Measurements from ENCODE around the gene TSPAN17. TPM values are rescaled to one million over a fixed set of nuclear protein-coding genes. Genes with fewer than 3 reads are reported as not detected.

The TSPAN17 gene
- polyA plus RNA-seq, 1 of the 3 experiments (the other 2 are of a cell fraction): 61.7 TPM

DNA sequence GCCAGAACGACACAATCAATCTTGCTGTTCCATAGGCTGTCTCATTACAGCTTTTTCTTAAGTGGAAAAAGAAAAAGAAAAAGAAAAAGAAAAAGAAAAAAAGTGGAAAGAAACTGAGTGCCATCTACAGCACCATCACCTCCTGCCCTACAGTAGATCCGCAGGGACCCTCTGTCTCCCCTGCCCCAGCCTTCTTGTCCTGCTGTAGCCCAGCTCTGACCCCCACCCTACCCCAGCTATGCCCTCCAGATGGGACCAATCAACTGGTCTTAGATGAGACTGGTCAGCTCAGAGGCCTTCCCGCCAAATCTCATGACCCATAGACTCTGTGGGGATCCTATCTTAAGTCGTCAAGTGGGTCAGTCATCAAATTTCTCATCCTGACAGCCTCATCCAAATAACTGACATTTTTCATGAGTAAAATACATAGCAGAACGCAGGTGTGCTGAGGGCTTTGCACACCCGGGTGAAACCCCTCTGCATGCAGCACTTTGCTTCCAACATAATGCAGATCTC lies 34.8 kb downstream of the TSPAN17 start:
- Histone ChIP-seq H3K9me3 (no peaks in the 10 kb centered on the region), H2AFZ (ENCODE audit: low read depth) (no peak overlapping the region), H3K27ac (ENCODE audit: low read depth in 2 of 2, low read length in 1 of 2) (no peak overlapping the region), H3K36me3 (replicated peaks in 1 of 2; ENCODE audit: control insufficient read depth in 1 of 2, insufficient read depth in 2 of 2, low read length in 1 of 2) (no peaks in the 10 kb centered on the region), H3K9ac (no peak overlapping the region), H3K9me2 (no peaks in the 10 kb centered on the region), H3K4me2 (no peak overlapping the region), H3F3A (replicated peaks; ENCODE audit: insufficient read depth) (no peaks in the 10 kb centered on the region), H3K27me3 (ENCODE audit: insufficient read depth) (no peaks in the 10 kb centered on the region; the same call in 1 of the 2 replicates), H3K4me3 (ENCODE audit: low read depth in 2 of 2, low read length in 1 of 2) (no peak overlapping the region), H4K20me1 (ENCODE audit: insufficient read depth) (no peaks in the 10 kb centered on the region), H3K4me1 (ENCODE audit: control insufficient read depth in 1 of 2, insufficient read depth in 2 of 2, low read depth in 1 of 2, low read length in 1 of 2) (no peaks in the 10 kb centered on the region), H3K79me2 (ENCODE audit: insufficient read depth) (no peaks in the 10 kb centered on the region)
- DNase-seq: no peak
- WGBS (ENCODE audit: low lambda C conversion rate): 70% methylated on average over 6 of the region's 6 CpGs
- TF ChIP-seq, protein P1, sequence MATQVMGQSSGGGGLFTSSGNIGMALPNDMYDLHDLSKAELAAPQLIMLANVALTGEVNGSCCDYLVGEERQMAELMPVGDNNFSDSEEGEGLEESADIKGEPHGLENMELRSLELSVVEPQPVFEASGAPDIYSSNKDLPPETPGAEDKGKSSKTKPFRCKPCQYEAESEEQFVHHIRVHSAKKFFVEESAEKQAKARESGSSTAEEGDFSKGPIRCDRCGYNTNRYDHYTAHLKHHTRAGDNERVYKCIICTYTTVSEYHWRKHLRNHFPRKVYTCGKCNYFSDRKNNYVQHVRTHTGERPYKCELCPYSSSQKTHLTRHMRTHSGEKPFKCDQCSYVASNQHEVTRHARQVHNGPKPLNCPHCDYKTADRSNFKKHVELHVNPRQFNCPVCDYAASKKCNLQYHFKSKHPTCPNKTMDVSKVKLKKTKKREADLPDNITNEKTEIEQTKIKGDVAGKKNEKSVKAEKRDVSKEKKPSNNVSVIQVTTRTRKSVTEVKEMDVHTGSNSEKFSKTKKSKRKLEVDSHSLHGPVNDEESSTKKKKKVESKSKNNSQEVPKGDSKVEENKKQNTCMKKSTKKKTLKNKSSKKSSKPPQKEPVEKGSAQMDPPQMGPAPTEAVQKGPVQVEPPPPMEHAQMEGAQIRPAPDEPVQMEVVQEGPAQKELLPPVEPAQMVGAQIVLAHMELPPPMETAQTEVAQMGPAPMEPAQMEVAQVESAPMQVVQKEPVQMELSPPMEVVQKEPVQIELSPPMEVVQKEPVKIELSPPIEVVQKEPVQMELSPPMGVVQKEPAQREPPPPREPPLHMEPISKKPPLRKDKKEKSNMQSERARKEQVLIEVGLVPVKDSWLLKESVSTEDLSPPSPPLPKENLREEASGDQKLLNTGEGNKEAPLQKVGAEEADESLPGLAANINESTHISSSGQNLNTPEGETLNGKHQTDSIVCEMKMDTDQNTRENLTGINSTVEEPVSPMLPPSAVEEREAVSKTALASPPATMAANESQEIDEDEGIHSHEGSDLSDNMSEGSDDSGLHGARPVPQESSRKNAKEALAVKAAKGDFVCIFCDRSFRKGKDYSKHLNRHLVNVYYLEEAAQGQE (IDR thresholded peaks at IDR 0.05; ENCODE audit: low read depth, low read length): no peak
- TF ChIP-seq, protein P2, sequence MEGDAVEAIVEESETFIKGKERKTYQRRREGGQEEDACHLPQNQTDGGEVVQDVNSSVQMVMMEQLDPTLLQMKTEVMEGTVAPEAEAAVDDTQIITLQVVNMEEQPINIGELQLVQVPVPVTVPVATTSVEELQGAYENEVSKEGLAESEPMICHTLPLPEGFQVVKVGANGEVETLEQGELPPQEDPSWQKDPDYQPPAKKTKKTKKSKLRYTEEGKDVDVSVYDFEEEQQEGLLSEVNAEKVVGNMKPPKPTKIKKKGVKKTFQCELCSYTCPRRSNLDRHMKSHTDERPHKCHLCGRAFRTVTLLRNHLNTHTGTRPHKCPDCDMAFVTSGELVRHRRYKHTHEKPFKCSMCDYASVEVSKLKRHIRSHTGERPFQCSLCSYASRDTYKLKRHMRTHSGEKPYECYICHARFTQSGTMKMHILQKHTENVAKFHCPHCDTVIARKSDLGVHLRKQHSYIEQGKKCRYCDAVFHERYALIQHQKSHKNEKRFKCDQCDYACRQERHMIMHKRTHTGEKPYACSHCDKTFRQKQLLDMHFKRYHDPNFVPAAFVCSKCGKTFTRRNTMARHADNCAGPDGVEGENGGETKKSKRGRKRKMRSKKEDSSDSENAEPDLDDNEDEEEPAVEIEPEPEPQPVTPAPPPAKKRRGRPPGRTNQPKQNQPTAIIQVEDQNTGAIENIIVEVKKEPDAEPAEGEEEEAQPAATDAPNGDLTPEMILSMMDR (IDR thresholded peaks at IDR 0.05): no peak
- TF ChIP-seq CHD2 (IDR thresholded peaks at IDR 0.05; ENCODE audit: low read length, partially characterized antibody) (no peak), SMC3 (IDR thresholded peaks at IDR 0.05; ENCODE audit: low read depth, low read length) (no peak), GABPA (IDR thresholded peaks at IDR 0.05; ENCODE audit: low read depth) (no peak), NFIC (IDR thresholded peaks at IDR 0.05; ENCODE audit: borderline replicate concordance) (no peak), JUND (IDR thresholded peaks at IDR 0.05) (no peak), RFX5 (IDR thresholded peaks at IDR 0.05; ENCODE audit: low read length) (no peak), SIN3A (IDR thresholded peaks at IDR 0.05; ENCODE audit: borderline replicate concordance, low read depth, low read length) (no peak), RAD21 (IDR thresholded peaks at IDR 0.05; ENCODE audit: low read length) (no peak), FOXJ3 (CRISPR knock-in tag; IDR thresholded peaks at IDR 0.05) (no peak), GATA2 (CRISPR knock-in tag; IDR thresholded peaks at IDR 0.05) (no peak), FOXM1 (IDR thresholded peaks at IDR 0.05; ENCODE audit: low read depth) (no peak), POLR2AphosphoS5 (IDR thresholded peaks at IDR 0.05; ENCODE audit: low read depth, low read length) (no peak), EP300 (IDR thresholded peaks at IDR 0.05; ENCODE audit: borderline replicate concordance in 1 of 2, low read depth in 1 of 2, low read length in 1 of 2) (no peak)
- TF ChIP-seq, protein P3, sequence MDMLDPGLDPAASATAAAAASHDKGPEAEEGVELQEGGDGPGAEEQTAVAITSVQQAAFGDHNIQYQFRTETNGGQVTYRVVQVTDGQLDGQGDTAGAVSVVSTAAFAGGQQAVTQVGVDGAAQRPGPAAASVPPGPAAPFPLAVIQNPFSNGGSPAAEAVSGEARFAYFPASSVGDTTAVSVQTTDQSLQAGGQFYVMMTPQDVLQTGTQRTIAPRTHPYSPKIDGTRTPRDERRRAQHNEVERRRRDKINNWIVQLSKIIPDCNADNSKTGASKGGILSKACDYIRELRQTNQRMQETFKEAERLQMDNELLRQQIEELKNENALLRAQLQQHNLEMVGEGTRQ (IDR thresholded peaks at IDR 0.05; ENCODE audit: borderline replicate concordance, low read depth, low read length): no peak
- TF ChIP-seq, protein P4, sequence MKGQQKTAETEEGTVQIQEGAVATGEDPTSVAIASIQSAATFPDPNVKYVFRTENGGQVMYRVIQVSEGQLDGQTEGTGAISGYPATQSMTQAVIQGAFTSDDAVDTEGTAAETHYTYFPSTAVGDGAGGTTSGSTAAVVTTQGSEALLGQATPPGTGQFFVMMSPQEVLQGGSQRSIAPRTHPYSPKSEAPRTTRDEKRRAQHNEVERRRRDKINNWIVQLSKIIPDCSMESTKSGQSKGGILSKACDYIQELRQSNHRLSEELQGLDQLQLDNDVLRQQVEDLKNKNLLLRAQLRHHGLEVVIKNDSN (IDR thresholded peaks at IDR 0.05; ENCODE audit: borderline replicate concordance, low read depth): no peak
- TF ChIP-seq, protein P5, sequence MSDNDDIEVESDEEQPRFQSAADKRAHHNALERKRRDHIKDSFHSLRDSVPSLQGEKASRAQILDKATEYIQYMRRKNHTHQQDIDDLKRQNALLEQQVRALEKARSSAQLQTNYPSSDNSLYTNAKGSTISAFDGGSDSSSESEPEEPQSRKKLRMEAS (IDR thresholded peaks at IDR 0.05; ENCODE audit: low read depth): no peak
- ChIA-PET CTCF (interaction anchor here (2.5 to 2.6 kb wide), 2 partner anchors 18 to 21 kb away, joined by 12 to 16 read pairs; no protein-coding TSS in a partner anchor), POLR2A (no interaction called here)
